Heart left ventricle (tissue), 13 donors: Measurements from ENCODE around the gene SLC19A3.

ENCODE experiments used
- POLR2A ChIP-seq, 2 donors: fragments of 450-650 bp; IDR thresholded peaks; one replicate each; pipeline ENCODE4 v1.6.1; 2017; ENCODE audit warnings: antibody characterized with exemption in 2 of 2, mild to moderate bottlenecking in 2 of 2, moderate library complexity in 2 of 2
- TF ChIP-seq, protein P1 (sequence below), 12 donors: fragments of 200-600 bp; sonication (generic) in 4 of 12; IDR thresholded peaks; one replicate each; pipeline versions ENCODE4 v1.5.0 to v1.8.0; 2018 to 2022; ENCODE audit warnings: antibody characterized with exemption in 12 of 12, mild to moderate bottlenecking in 5 of 12
- donor health status: ischemic (EF 13 %, LVEDD 7.1; RV severe dilation, severe dysfunction).
- donor health status: DM: no; HTN: yes; CAD: no.
- donor health status: DM: no; HTN: no; CAD: no.
- donor health status: ischemic (EF 25% LVEDD 6.9; RV normal size, moderate dysfunction).
- donor health status: ischemic (EF 25% LVEDD 5.7; RV mildly dilated, moderate dysfunction).
- donor health status: ischemic (EF 35%, LVEDD 5.7; RV mildly dilated, moderate dysfunction).
- donor health status: nonischemic (EF 11% LVEDD 7.7; RV severe dilation, severe dysfunction).
- donor health status: DM: yes; HTN: yes; CAD: no.
- donor health status: PGD.
- donor health status: ischemic (EF 29% LVEDD 5.4; RV normal size, mild dysfunction).
- donor health status: nonischemic (EF 23%, LVEDD 6.1; RV moderate dilation, normal function).

DNA sequence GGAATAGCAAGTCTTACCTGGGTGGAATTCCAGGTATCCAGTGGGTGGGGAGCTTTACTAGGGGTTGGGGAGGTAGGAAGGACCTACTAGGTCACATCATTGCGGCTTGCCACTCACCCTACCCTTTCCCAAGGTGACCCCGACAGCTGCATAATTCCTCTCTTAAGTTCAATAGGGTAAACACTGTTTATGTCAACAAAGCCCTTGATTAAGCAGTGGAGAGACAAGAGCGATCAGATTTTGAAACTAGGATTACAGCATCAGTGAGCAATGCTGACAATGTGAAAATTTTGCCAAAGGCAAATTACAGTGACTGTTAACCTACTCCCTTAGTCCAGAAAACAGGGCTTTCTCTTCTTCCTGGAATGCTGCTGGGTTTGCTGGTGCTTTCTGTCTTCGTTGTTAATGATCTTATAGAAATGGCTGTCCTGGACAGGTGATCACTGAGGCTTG, 14.5 kb downstream of the SLC19A3 start:
- TF ChIP-seq, protein P1, sequence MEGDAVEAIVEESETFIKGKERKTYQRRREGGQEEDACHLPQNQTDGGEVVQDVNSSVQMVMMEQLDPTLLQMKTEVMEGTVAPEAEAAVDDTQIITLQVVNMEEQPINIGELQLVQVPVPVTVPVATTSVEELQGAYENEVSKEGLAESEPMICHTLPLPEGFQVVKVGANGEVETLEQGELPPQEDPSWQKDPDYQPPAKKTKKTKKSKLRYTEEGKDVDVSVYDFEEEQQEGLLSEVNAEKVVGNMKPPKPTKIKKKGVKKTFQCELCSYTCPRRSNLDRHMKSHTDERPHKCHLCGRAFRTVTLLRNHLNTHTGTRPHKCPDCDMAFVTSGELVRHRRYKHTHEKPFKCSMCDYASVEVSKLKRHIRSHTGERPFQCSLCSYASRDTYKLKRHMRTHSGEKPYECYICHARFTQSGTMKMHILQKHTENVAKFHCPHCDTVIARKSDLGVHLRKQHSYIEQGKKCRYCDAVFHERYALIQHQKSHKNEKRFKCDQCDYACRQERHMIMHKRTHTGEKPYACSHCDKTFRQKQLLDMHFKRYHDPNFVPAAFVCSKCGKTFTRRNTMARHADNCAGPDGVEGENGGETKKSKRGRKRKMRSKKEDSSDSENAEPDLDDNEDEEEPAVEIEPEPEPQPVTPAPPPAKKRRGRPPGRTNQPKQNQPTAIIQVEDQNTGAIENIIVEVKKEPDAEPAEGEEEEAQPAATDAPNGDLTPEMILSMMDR (IDR thresholded peaks at IDR 0.05): no peak
- no peak for TF ChIP-seq POLR2A (IDR thresholded peaks at IDR 0.05)
